GM21825 (cell line): ENCODE data around the gene EIF1AD.
A peak's percentile ranks its signal among the peaks of the same experiment; 100 is the strongest.
"Not testable (repeated sequence)": the region's sequence is repeated elsewhere in the genome, so short reads cannot be mapped to it uniquely, and the experiment has no call there.

Experiments used
- ATAC-seq: cut with Tn5 transposase; IDR thresholded peaks from one replicate; pipeline ENCODE4 v1.9.1; 2021; ENCODE audit warnings: mild to moderate bottlenecking, moderate library complexity; ENCODE audit not compliant: unreplicated experiment

The EIF1AD gene, protein sequence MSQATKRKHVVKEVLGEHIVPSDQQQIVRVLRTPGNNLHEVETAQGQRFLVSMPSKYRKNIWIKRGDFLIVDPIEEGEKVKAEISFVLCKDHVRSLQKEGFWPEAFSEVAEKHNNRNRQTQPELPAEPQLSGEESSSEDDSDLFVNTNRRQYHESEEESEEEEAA

DNA sequence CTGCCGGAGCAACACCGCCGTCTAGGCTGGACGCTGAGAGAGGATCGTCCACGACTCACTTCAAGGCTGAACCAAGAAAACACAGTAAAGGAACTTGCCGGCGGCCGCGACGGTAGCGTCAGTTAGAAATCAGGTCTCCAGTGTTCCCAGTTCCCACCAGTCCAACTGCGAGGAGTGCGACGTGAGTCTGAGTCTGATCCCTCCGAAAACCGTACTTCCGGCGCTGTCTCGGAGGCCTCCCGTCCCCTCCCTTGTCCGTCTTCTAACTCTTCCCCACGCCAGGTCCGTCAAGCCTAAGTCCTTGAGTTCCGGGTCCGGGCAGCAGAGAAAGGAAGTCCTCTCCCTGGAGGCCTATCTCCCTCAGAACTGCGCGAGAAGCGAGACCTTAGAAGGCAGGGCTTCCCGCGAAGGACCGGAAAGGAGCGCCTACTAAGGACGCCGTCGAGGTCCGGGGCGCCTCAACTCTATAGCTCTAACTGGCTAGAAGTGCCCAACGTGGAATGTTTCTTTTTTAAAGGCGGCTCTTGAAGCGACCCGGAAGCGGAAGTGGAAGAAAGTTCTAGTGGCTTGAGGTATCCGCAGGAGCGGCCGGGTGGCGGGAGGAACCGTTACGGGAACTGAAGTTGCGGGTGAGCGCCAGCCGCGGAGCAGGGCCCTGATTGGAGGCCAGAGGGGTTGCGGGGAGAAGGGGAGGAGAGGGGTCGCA is at the start of gene EIF1AD, which contains the start of gene BANF1:
EIF1AD (minus strand) TSS at position 216 of the 706 bp plus-strand sequence. CDS start 1,768 bp downstream, outside the sequence.
BANF1 (plus strand) TSS at position 562 of the 706 bp plus-strand sequence. CDS start 748 bp downstream, outside the sequence.
- peak; percentile 72 for ATAC-seq

DNA sequence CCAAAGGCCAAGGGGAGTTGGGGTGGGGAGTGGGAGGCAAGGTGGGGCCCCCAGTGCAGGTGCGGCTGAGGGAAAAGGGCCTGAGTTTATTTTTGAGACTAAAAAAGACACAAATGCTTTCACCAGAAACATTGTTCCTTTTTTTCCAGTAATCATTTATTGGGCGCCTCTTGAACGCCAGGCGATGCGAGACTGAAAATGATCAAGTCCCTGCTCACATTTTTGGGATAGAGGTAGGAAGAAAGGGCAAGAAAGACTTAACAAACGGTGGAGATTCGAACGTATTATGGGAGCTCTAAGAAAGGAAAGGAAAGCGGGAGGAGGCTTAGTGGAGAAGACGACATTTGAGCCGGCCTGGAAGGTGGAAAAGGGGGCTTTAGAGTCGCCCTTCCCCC is 49.4 kb upstream of the EIF1AD start:
- ATAC-seq: no peak

DNA sequence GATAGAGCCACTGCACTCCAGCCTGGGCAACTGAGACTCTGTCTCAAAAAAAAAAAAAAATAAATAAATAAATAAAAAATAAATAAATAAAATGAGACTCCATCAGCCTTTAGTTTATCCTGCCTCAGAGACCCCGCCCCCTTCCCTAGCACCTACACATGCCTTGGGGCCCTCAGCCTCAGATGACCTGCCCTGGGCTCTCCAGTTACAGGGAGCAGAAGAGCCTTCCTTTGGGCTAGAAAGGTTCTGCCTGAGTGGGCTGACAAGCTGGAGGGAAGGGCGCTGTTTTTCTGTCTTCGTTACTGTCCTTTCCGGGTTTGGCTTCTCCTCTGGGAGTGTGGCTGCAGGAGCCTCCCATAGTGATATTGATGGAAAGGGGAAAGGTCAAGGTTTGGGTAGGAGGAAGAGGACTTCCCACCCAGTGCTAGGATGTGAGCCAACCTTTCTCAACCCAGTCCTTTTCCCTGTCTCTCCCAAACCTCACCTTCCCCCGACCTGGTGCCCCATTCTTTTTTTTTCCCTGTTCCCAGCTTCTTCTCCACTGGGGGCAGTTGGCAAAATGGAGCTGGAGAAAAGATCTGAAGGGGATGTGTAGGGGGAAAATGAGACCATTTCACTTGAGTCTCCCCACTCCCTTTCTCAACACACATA is 48.7 kb upstream of the EIF1AD start:
- ATAC-seq: no peak

DNA sequence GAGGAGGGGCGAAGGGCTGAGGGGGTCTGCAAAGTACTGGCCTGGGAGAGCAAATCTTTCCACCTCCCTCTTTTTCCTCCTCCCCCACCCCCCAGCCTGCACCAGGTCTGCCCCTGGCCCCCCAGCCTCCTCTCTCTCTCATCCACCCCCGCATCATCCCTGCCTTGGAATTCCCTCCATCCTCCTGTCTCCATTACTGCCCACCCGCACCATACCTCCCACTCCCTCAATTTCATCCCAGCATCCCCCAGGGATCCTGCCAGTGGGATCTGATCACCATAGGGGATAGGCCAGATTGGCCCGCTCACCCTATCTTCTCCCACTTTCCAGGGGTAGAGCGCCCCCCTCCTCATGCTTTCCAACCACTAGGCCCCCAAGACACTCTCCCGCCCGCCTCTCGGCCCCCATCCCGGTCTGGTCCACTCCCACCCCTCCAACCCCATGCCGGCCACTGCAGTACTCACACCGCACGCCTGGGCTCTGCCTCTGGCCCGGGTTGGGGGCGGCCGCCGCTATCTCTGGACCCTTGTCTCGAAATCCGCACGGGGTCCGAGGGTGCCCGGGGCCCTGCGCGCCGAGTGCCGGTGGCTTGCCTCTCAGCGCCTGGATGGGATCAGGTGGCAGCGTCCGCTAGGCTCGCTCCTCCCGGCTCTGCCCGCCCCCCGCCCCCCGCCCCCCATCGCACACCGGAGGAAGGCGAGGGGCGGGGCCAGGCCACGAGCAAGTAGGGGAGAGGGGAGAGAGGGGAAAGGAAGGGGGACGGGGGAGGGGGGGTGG is 46.8 kb upstream of the EIF1AD start, which contains the start of gene GAL3ST3:
GAL3ST3 (minus strand) TSS at position 615 of the 777 bp plus-strand sequence. CDS start 3,746 bp downstream, outside the sequence.
- no peak for ATAC-seq

DNA sequence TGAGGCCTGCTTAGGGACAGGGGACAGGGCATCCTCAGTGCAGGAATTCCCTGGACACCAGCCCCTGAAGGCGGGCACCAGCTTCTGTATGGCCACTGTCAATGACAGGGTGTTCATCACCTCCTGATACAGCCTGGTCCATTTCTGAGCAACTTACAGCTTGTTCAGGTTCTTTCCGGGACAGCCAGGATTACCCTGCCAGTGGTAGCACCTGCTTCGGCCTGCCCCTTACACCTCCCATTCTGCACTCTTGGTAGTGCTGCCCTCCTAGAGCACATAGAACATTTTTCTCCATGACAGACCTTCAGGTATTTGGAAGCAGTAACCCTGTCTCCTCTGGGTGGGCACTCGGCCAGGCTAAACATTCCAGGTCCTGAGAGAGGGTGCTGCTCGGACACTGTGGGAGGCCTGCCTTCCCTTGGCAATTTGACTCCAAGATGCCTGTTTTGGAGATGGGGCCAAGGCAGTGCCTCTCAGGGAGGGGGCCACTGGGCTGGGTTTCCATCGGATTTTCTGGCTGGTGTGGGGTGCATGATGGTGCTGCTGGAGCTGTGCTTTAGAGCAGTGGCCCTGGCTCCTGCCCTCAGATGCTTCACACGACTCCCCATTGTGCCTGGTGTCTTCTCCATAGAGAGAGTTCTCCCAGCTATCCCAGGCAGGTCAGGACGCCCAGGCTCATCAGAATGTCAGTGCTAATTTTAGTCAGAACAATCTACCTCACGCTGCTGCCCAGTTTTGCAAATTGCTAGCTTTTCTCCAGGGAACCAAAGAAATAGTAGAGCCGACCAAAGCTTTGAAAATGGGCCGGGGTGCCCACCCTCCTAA is 45.8 kb upstream of the EIF1AD start:
- no peak for ATAC-seq

DNA sequence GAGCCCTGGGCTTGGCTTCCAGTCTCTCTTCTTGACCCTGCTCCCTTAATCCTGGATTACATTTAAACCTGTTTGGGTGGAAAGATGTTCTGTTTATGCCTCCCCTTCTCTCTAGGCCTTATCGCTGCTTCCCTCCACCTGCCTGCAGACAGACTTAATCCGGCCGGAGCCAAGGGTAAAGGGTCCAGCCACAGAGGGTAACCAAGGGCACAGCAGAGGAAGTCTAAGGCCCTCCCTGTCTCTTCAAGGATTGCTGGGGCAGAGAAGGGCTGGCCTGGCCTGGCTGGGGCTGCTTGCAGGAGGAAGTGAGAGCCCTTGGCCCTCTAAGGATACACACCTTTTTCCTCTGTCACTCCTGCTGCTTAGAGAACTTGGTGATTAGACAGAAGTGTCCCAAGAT is 44.9 kb upstream of the EIF1AD start:
- no peak for ATAC-seq

DNA sequence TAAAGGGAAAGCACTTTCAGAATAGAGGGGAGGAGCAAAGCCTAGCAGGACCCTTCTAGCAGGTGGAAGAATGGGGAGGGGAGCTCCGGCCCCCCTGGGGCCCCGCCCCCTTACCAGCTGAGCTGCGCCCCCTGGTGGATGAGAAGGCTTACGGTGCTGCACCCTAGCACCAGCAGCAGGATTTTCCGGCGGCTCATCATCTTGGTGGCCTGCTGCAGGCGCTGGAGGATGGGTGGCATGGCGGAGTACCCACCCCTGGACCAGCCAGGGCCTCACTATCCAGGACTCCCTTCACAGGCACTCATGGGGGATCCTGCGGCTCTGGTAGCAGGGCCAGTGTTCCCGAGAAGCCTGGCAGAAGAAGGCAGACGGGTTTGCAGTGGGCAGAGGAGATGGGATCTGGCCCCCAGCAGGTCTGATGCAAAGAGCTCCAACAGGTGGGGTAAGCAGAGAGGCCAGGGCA is 43.3 kb upstream of the EIF1AD start:
- peak; percentile 46 for ATAC-seq

DNA sequence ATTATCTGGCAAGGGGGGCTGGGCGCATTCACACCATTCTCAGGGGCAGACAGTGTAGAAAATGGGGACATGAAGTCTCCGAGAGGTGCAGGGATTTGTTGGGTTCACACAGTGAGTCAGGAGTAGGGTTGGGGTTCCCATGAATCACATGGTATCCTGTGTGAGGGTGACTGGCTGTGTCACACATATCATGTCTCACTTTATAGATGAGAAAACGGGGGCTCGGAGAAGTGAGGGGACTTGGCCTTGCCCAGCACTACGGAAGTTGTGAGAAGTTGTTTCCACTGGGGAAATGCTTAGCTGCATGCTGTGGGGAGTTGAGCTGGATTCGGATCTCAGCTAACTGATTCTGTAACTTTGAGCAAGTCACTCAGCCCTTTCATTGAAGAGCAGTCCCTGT is 42.8 kb upstream of the EIF1AD start:
- no peak for ATAC-seq

DNA sequence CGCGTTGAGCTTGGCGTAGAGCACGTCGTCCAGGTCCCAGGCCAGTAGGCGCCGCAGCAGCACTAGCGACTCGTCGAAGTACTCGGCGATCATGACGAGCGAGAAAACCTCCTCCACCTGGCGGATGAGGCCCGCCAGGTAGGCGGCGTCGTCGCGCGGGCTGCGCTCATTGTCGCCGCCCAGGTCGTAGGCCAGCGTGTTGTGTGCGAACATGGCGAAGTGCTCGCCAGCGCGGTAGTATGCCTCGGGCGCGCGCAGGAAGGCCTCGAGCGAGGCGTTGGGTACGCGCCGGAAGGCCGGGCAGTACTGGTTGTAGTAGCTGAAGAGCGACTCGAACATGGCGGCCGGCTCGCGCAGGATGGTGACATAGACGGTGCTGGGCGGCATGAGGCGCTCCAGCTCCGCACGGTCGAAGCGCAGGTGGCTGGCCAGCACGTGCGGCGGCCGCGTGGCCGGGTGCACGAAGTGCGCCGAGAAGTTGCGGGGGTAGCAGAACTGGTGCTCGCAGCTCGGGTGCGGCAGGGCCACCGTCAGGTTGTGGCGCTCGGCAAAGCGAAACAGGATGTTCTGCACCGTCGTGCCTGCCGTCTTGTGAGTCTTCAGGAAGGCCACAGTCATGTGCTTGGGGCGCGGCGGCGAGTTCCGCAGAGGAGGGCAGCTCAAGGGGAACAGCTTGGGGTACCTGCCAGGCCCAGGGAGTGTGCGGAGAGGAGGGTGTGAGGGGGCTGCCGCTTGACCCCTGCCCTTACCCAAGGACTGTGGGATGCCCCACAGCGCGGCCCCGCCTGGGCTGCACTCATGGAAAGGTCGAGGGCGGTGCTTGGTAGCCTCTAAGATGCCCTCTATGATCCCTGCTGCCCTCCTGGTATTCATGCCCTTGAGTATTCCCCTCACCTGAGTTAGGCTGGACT is 41.3 kb upstream of the EIF1AD start:
- ATAC-seq: no peak

DNA sequence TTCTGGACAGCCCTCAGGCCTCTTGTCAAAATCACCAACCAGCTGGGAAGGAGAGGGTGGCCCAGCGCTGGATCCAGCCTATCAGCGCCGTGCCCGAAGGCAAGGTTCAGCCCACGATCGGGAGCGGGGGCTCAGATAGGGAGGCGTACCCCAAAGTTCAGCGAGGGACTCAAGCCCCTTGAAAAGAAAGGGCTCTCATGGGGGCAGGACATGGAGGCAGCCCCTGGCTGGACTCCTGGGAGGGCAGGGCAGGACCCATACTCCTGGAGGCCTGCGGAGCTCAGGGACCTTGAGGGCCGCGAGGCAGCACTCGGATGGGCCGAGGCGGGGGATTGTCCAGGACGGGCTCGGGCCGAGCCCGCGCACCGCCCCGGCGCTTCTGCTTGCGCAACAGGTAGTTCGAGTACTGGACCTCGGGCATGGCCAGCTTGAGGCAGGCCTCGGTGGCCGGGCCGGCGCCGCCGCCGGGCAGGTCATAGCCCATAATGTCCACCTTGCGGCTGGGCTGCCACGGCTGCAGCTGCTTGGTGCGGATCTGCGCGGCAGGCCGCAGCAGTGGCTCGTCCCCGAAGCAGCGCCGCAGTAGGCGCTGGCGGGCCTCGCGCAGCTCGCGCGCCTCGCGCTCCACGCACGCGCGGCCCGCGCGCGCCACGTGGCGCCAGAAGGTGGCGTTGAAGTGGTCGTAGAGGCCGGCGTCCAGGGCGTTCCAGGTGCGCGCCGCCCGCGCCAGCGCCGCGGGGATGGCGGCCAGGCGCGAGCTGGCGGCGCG is 40.5 kb upstream of the EIF1AD start:
- ATAC-seq: no peak

DNA sequence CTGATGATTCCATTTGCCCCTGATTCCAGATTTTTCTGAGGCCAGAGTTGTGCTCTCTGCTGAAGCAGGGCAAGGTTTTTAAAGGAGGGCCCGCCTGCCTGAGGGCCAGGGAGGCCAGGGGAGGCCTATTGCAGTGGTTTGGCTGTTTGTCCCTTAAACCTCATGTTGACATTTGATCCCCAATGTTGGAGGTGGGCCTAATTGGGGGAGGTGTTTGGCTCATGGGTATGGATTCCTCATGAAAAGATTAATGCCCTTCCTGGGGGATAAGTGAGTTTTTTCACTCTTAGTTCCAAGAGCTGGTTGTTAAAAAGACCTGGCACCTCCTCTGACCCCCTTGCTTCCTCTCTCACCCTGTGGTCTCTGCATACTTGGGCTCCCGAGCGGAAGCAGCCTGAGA is 37.8 kb upstream of the EIF1AD start:
- no peak for ATAC-seq

DNA sequence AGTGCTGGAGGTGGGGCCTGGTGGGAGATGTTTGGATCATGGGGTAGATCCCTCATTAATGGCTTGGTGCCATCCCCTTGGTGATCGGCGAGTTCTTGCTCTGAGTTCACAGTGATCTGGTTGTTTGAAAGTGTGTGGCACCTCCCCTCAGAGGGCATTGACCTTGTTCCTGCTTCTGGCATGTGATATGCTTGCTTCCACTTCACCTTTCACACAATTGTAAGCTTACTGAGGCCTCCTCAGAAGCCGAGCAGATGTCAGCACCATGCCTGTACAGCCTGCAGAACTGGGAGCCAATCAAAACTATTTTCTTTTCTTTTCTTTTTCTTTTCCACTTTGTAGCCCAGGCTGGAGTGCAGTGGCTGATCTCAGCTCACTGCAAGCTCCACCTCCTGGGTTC is 35.4 kb upstream of the EIF1AD start:
- no peak for ATAC-seq

DNA sequence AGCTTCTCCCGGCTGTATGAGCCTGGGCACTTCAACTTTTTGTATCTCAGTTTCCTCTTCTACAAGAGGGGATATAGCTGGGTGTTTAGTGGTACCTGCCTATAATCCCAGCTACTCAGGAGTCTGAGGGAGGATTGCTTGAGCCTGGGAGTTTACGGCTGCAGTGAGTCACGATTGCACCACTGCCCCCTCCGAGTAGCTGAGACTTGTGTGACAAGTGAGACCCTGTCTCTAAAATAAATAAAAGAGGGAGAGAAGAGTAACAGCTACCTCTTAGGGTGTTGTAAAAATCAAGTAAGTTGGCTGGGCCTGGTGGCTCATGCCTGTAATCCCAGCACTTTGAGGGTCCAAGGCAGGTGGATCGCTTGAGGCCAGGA is 34.4 kb upstream of the EIF1AD start:
- ATAC-seq: no peak

DNA sequence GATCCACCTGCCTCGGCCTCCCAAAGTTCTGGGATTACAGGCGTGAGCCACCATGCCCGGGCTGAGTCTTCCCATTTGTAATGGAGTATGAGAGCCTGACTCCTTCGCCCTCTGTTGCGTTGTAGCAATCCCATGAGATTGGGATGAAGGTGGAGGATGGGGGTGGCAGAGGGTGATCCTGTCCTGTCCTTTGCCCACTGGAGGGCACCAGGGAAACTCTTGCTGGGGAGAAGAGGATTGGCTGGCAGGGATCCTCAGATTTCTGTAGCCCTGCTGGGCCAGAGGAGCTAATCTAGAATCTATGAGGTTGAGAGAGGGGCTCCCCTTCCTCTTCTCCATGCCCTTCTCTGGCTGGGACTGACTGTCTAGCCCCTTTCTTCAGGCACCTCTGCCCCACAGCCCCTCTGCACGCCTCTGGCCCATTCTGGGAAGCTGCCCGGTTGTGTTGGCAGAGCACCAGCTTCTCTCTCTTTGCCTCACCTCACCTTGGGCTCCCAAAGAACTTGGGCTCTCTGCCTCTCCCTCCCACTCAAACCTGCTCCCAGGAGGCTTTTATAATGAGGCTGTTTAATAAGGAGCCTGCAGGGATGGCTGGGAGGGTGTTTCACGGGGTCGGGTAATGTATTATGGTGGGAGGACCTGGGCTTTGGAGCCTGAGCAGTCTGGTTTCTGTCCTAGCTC is 33.8 kb upstream of the EIF1AD start:
- no peak for ATAC-seq

DNA sequence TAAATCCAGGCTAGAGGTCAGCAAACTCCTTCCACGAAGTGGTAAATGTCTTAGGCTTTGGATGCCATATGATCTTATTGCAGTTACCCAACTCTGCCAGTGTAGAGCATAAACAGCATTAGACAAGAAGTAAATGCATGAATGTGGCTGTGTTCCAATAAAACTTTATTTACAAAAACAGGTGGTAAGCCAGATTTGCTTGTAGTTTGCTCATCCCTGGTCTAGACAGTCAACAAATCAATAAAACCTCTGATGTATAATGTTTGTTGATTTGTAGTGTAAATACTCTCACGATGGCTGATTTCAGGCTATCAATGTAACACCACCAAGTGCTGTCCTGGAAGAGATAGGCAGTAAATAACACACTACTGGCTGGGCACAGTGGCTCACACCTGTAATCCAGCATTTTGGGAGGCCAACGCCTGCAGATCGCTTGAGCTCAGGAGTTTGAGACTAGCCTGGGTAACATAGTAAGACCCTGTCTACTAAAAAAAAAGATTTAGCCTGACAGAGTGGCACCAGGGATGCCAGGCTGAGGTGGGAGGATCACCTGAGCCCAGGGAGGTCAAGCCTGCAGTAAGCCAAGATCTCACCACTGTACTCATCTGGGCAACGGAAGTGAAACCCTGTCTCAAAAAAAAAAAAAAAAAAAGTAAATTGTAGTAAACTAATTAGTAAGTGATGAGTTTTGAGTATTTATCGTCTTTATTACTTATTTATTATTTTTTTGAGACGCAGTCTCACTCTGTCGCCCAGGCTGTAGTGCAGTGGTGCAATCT is 31.2 kb upstream of the EIF1AD start:
- ATAC-seq: no peak

DNA sequence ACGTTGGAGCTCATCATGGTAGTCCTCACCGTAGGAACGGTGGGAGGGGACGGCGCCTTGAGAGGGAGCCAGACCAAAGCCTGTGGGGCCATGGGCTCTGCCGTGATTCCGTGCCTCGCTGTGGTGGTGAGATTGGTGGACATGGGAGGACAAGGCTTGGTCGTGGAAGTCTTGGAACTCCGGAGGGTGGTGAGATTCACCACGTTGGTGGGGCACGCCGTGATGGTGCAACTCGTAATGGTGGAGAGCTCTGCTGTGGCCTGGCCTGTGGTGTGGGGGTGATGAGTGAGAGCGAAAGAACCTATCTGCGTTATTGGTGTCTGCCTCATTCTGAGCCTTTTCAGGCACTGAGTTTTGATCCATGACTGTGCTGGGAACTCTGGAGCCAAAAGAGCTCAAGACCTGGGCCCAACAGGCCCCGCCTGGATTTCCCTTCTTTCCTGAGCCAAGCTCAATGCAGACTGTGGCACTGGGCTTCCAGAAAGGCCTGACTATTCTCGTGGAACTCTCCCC is 24.1 kb upstream of the EIF1AD start, which contains the start of gene CATSPER1:
CATSPER1 (minus strand) TSS at position 463 of the 513 bp plus-strand sequence; CDS start at position 363, 100 bp downstream.
- ATAC-seq: no peak

DNA sequence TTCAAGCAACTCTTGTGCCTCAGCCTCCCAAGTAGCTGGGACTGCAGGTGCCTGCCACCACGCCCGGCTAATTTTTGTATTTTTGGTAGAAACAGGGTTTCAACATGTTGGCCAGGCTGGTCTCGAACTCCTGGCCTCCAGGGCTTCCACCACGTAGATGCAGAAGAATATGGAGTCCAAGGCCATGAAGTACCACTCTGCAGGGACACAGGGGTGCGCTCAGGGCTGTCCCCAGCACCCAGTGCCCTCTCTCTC is 21.2 kb upstream of the EIF1AD start:
- not testable (repeated sequence) for ATAC-seq
